WTC11 (cell line): ENCODE measurements around the gene SPTBN4.

ENCODE experiments used
- AFF4 ChIP-seq: sonication (generic); formaldehyde crosslinking; IDR thresholded peaks from 2 replicates; pipeline ENCODE4 v1.8.1; 2023; ENCODE audit warnings: mild to moderate bottlenecking, missing genetic modification reagents, borderline replicate concordance
- ATF1 ChIP-seq: sonication (generic); formaldehyde crosslinking; IDR thresholded peaks from 2 replicates; pipeline ENCODE4 v1.8.1; 2023; ENCODE audit warnings: mild to moderate bottlenecking, moderate library complexity, missing genetic modification reagents
- CTCF ChIP-seq: fragments of 200-600 bp; IDR thresholded peaks from 2 replicates; pipeline ENCODE4 v1.8.0; 2022; ENCODE audit warnings: antibody characterized with exemption
- EMX1 ChIP-seq: fragments of 250-450 bp; sonication (Bioruptor Pico); IDR thresholded peaks from 2 replicates; pipeline ENCODE4 v1.8.0; 2021; ENCODE audit warnings: mild to moderate bottlenecking
- ETV6 ChIP-seq: sonication (generic); formaldehyde crosslinking; IDR thresholded peaks from 2 replicates; pipeline ENCODE4 v1.8.1; 2022; ENCODE audit warnings: mild to moderate bottlenecking, missing genetic modification reagents
- MAX ChIP-seq: sonication (generic); formaldehyde crosslinking; IDR thresholded peaks from 2 replicates; pipeline ENCODE4 v1.8.0; 2022; ENCODE audit warnings: mild to moderate bottlenecking, missing genetic modification reagents
- NFYB ChIP-seq: sonication (generic); formaldehyde crosslinking; conservative IDR thresholded peaks from 2 replicates; pipeline ENCODE4 v1.8.0; 2022; ENCODE audit warnings: low read depth, missing genetic modification reagents
- SP1 ChIP-seq: sonication (generic); formaldehyde crosslinking; conservative IDR thresholded peaks from 2 replicates; pipeline ENCODE4 v1.8.1; 2022; ENCODE audit warnings: missing genetic modification reagents
- TP53 ChIP-seq: sonication (generic); formaldehyde crosslinking; IDR thresholded peaks from 2 replicates; pipeline ENCODE4 v1.8.1; 2023; ENCODE audit warnings: mild to moderate bottlenecking, missing genetic modification reagents
- ZMAT4 ChIP-seq: fragments of 250-450 bp; sonication (Bioruptor Pico); IDR thresholded peaks from 2 replicates; pipeline ENCODE4 v1.9.0; 2021; ENCODE audit warnings: mild to moderate bottlenecking
- ZNF121 ChIP-seq: sonication (generic); formaldehyde crosslinking; IDR thresholded peaks from 2 replicates; pipeline ENCODE4 v1.8.0; 2023; ENCODE audit warnings: missing genetic modification reagents
- ZNF396 ChIP-seq: fragments of 250-450 bp; sonication (Bioruptor Pico); IDR thresholded peaks from 2 replicates; pipeline ENCODE4 v1.8.0; 2021; ENCODE audit warnings: mild to moderate bottlenecking, moderate library complexity, borderline replicate concordance

- no peak for TF ChIP-seq SP1 (CRISPR knock-in tag)
- TF ChIP-seq AFF4 (CRISPR knock-in tag) = no peak
- no peak for TF ChIP-seq CTCF
- TF ChIP-seq NFYB (CRISPR knock-in tag) = no peak
- TF ChIP-seq EMX1 = no peak
- no peak for TF ChIP-seq ATF1 (CRISPR knock-in tag)
- no peak for TF ChIP-seq MAX (CRISPR knock-in tag)
- no peak for TF ChIP-seq TP53 (CRISPR knock-in tag)
- TF ChIP-seq ZNF121 (CRISPR knock-in tag) = no peak
- TF ChIP-seq ZMAT4 (CRISPR knock-in tag) = no peak
- no peak for TF ChIP-seq ETV6 (CRISPR knock-in tag)
- no peak for TF ChIP-seq ZNF396 (CRISPR knock-in tag)
Observed at GRCh38 chr19:40528533-40529092, 61.8 kb downstream of the SPTBN4 start.
